ENCODE data around the gene KATNBL1. TPM values are rescaled to one million over a fixed set of nuclear protein-coding genes. Genes with fewer than 3 reads are reported as not detected.

The KATNBL1 gene
- total RNA-seq, 1 donor from 2014 or later, result 50.3 TPM

DNA sequence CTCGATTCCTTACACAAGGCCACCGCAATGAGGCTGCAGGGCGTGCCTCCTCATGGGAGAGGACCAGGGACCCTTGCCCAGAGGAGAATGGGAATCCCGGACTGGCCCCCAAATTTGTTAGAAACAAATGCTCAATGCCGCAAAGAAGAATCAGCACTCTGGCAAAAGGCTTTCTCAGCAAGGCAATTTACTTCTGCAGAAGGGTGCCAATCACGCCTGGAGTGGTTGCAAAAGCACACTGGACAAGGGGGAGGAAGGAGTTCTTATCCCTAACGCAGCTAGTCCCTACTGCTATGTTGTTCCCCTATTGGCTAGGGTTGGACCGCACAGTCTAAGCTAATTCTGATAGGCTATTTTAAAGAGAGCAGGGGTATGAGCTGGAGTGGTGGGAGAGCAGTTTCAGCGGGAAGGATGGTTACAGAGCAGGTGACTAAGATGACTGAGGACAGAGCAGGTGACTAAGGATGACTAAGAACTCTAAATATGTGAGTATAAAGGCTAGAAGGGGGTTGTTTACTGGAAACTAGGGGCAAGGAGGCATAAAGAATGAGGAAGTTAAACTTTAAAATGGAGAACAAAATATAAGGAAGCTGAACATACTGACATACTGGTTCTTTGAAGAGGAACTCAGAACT is 48.5 kb downstream of the KATNBL1 start:
- Histone ChIP-seq H3K27me3 (no peaks in the 10 kb centered on the region), H3K4me1 (no peaks in the 10 kb centered on the region), H3K4me3 (no peak overlapping the region), H3K27ac (no peak overlapping the region), H3K9me3 (no peaks in the 10 kb centered on the region), H3K36me3 (peaks cover 0 to 26% of the 10 kb centered on the region in 2 donors)
- TF ChIP-seq, protein P1, sequence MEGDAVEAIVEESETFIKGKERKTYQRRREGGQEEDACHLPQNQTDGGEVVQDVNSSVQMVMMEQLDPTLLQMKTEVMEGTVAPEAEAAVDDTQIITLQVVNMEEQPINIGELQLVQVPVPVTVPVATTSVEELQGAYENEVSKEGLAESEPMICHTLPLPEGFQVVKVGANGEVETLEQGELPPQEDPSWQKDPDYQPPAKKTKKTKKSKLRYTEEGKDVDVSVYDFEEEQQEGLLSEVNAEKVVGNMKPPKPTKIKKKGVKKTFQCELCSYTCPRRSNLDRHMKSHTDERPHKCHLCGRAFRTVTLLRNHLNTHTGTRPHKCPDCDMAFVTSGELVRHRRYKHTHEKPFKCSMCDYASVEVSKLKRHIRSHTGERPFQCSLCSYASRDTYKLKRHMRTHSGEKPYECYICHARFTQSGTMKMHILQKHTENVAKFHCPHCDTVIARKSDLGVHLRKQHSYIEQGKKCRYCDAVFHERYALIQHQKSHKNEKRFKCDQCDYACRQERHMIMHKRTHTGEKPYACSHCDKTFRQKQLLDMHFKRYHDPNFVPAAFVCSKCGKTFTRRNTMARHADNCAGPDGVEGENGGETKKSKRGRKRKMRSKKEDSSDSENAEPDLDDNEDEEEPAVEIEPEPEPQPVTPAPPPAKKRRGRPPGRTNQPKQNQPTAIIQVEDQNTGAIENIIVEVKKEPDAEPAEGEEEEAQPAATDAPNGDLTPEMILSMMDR (IDR thresholded peaks at IDR 0.05), result no peak
- TF ChIP-seq POLR2AphosphoS5 (IDR thresholded peaks at IDR 0.05; ENCODE audit: insufficient read depth in 1 of 2, low read depth in 1 of 2) (no peak), POLR2A (IDR thresholded peaks at IDR 0.05) (no peak)
- intact Hi-C loops (cut with DNase I), result no loop called here
- no peak for DNase-seq (ENCODE audit: extremely low spot score in 2 of 2)

DNA sequence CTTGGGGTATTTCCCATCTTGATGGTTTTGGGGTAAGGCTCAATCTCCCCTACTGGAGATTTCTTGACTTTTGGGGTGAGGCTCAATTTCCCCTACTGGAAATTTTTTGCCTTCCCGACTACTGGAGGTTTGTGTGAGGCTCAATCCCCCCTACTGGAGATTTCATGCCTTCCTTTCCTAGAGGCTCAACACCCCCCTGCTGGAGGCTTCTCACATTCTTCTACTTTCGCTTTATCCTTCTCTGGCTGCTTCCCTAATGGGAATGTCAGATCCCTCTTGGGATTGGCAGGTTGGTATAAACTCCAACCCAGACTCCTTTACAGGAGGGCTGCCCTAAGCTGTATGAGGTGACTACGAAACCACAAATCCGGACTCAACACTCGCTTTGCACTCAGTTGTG is 49.2 kb downstream of the KATNBL1 start:
- Histone ChIP-seq H3K27ac (no peak overlapping the region), H3K4me3 (no peak overlapping the region), H3K9me3 (no peaks in the 10 kb centered on the region), H3K27me3 (no peaks in the 10 kb centered on the region), H3K4me1 (no peaks in the 10 kb centered on the region), H3K36me3 (peaks cover 0 to 32% of the 10 kb centered on the region in 2 donors)
- TF ChIP-seq POLR2A (IDR thresholded peaks at IDR 0.05) (no peak), POLR2AphosphoS5 (IDR thresholded peaks at IDR 0.05; ENCODE audit: insufficient read depth in 1 of 2, low read depth in 1 of 2) (no peak)
- TF ChIP-seq, protein P1 (IDR thresholded peaks at IDR 0.05), result no peak
- no peak for DNase-seq (ENCODE audit: extremely low spot score in 2 of 2)
- intact Hi-C loops (cut with DNase I), result no loop called here

DNA sequence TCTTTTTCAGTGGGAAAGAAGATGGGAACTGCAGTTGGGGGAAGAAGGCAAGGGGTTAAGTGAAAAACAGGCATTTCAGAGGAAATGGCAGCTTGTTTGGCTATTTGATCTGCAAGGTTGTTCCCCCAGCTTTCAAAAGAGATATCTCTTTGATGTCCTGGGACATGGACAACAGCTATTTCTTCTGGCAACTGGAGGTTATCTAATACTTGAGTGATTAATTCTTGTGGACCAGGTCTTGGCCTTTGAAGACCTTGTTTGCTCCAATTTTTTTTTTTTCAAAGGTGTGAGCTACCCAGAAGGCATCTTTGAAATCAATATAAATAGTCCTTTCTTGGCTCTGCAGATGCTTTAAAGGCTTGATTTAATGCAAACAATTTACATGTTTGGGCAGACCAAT is 51.5 kb downstream of the KATNBL1 start:
- H3K27ac ChIP-seq, result no peak overlapping the region
- no peaks in the 10 kb centered on the region for H3K9me3 ChIP-seq
- H3K4me3 ChIP-seq, result no peak overlapping the region
- peaks cover 0 to 44% of the 10 kb centered on the region in 2 donors for H3K36me3 ChIP-seq
- no peak for TF ChIP-seq POLR2A (IDR thresholded peaks at IDR 0.05)
- TF ChIP-seq, protein P1 (IDR thresholded peaks at IDR 0.05), result no peak
- TF ChIP-seq POLR2AphosphoS5 (IDR thresholded peaks at IDR 0.05; ENCODE audit: insufficient read depth in 1 of 2, low read depth in 1 of 2), result no peak
- no peaks in the 10 kb centered on the region for H3K4me1 ChIP-seq
- no peak for DNase-seq (ENCODE audit: extremely low spot score in 2 of 2)
- H3K27me3 ChIP-seq, result no peaks in the 10 kb centered on the region
- intact Hi-C loops (cut with DNase I), result no loop called here

DNA sequence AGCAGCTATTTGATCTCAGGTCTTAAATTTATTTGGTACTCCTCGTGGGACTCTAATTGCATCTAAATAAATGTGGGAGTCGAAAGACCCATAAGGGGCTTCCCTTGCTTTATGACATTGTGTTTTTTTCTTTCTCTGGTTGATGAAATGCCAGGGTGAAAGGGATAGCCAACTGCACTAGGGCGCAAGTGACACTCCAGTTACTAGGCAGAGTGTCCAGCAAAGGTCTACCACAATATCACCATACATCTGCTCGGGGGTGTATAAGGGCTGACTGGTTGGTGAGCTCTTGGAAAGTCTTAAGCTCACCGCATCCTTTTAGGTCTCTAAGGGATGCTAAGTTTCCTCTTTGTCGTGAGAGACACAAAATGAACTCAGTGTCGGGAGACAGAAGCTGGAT is 54.0 kb downstream of the KATNBL1 start:
- no peaks in the 10 kb centered on the region for H3K9me3 ChIP-seq
- no peaks in the 10 kb centered on the region for H3K4me1 ChIP-seq
- H3K27ac ChIP-seq, result no peak overlapping the region
- TF ChIP-seq POLR2A (IDR thresholded peaks at IDR 0.05) (no peak), POLR2AphosphoS5 (IDR thresholded peaks at IDR 0.05; ENCODE audit: insufficient read depth in 1 of 2, low read depth in 1 of 2) (no peak)
- TF ChIP-seq, protein P1 (IDR thresholded peaks at IDR 0.05), result no peak
- H3K36me3 ChIP-seq, result peaks cover 0 to 41% of the 10 kb centered on the region in 2 donors
- intact Hi-C loops (cut with DNase I), result no loop called here
- no peaks in the 10 kb centered on the region for H3K27me3 ChIP-seq
- no peak for DNase-seq (ENCODE audit: extremely low spot score in 2 of 2)
- H3K4me3 ChIP-seq, result no peak overlapping the region

DNA sequence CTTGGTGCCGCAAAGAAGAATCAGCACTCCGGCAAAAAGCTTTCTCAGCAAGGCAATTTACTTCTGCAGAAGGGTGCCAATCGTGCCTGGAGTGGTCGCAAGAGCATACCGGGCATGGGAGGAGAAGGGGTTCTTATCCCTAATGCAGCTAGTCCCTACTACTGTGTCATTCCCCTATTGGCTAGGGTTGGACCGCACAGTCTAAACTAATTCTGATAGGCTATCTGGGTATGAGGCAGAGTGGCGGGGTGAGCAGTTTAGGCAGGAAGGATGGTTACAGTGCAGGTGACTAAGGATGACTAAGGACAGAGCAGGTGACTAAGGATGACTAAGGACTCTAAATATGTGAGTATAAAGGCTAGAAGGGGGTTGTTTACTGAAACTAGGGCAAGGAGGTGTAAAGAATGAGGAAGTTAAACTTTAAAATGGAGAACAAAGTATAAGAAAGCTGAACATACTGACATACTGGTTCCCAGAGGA is 55.1 kb downstream of the KATNBL1 start:
- intact Hi-C loops (cut with DNase I), result no loop called here
- peaks cover 0 to 45% of the 10 kb centered on the region in 2 donors for H3K36me3 ChIP-seq
- H3K27ac ChIP-seq, result no peak overlapping the region
- DNase-seq (ENCODE audit: extremely low spot score in 2 of 2), result no peak
- H3K4me1 ChIP-seq, result no peaks in the 10 kb centered on the region
- no peaks in the 10 kb centered on the region for H3K27me3 ChIP-seq
- TF ChIP-seq, protein P1 (IDR thresholded peaks at IDR 0.05), result no peak
- TF ChIP-seq POLR2A (IDR thresholded peaks at IDR 0.05) (no peak), POLR2AphosphoS5 (IDR thresholded peaks at IDR 0.05; ENCODE audit: insufficient read depth in 1 of 2, low read depth in 1 of 2) (no peak)
- no peak overlapping the region for H3K4me3 ChIP-seq
- no peaks in the 10 kb centered on the region for H3K9me3 ChIP-seq

Measured in vagina (tissue), 2 donors.